AML-193 (cell line): ENCODE measurements around the gene EIF4E.
A peak's percentile ranks its signal among the peaks of the same experiment; 100 is the strongest.
"Not testable (repeated sequence)": the region's sequence is repeated elsewhere in the genome, so short reads cannot be mapped to it uniquely, and the experiment has no call there.

ENCODE experiments used
- DNase-seq, 2 experiments: peaks; one replicate each; lab custom pipeline; 2025; lab: John Stamatoyannopoulos, UW

The EIF4E gene

GRCh38 chr4:98873059-98873458 lies 55.9 kb downstream of the EIF4E start:
- no peak for DNase-seq

DNA sequence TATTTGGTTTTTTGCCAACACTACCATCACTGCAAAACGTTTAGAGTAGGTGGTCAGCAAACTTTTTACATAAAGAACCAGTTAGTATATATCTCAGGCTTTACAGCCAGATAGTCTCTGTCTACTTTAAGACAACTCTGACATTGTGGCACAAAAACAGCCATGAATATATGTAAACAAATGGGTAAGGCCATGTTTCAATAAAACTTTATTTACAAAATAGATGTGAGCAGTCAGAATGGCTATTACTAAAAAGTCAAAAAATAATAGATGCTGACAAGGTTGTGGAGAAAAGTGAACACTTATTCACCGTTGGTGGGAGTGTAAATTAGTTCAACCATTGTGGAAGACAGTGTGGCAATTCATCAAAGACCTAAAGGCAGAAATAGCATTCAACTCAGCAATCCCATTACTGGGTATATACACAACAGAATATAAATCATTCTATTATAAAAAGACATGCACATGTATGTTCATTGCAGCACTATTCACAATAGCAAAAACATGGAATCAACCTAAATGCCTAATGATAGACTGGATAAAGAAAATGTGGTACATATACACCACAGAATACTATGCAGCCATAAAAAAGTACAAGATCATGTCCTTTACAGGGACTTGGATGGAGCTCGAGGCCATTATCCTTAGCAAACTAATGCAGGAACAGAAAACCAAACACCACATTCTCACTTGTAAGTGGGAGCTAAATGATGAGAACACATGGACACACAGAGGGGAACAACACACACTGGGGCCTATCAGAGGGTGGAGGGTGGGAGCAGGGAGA lies 56.6 kb downstream of the EIF4E start:
- not testable (repeated sequence) for DNase-seq

GRCh38 chr4:98867648-98868047 lies 61.3 kb downstream of the EIF4E start:
- no peak for DNase-seq

DNA sequence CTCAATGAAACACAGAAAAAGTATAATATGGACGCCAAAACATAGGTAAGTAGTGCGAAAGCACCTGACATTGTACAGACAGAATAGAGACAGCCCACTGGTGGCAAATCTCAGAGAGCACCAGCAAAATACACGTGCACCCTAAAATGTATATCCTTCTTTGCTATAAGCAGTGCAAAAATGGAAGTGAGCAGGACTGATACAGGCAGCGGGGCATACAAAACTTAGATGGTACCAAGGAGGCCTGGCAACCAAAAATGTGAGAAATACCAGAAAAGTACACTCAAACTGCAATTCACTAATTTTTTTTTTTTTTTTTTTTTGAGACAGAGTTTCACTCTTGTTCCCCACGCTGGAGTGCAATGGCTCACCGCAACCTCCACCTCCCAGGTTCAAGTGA lies 63.9 kb downstream of the EIF4E start:
- no peak for DNase-seq

GRCh38 chr4:98864560-98864959 lies 64.4 kb downstream of the EIF4E start:
- no peak for DNase-seq

GRCh38 chr4:98862371-98862770 lies 66.6 kb downstream of the EIF4E start:
- no peak for DNase-seq

- no peak for DNase-seq
These were observed 67.6 kb downstream of the EIF4E start for GRCh38 chr4:98861100-98861884.

- DNase-seq: no peak
These were observed 77.1 kb downstream of the EIF4E start for GRCh38 chr4:98851806-98852205.

DNA sequence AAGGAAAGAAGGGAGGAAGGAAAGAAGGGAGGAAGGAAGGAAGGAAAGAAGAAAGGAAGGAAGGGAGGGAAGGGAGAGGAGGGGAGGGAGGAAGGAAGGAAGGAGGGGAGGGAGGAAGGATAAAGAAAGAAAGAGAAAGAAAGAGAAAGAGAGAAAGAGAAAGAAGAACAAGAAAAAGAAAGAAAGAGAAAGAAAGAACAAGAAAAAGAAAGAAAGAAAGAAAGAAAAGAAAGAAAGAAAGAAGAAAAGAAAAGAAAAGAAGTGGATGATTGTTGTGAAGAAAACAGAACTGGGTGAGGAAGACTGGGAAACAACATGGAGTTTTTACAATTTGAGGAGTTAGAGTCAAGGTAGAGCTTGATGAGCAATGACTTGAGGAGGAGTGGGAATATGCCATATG lies 78.0 kb downstream of the EIF4E start:
- no peak for DNase-seq

DNA sequence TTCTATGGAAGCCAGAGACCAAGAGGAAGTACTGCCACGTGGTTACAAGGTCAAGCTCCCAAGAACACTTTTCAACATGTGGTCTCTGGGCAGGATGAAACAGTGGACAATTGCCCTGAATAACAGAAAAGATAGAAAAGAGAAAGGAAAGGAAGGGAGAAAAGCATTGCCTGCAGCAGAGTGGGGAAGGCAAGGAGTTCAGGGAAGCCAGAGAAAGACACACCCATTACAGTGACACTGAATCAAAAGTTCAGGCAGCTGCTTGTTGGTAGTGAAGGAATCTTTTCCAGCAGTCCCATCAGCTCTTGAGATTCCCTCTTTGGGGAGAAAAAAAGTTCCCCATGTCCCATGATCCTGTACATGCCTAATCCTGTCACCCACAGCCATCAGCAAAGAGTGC lies 80.5 kb downstream of the EIF4E start:
- no peak for DNase-seq

GRCh38 chr4:98845960-98846359 lies 83.0 kb downstream of the EIF4E start:
- no peak for DNase-seq

- not testable (repeated sequence) for DNase-seq
These were observed 86.0 kb downstream of the EIF4E start for GRCh38 chr4:98842917-98843316.

DNA sequence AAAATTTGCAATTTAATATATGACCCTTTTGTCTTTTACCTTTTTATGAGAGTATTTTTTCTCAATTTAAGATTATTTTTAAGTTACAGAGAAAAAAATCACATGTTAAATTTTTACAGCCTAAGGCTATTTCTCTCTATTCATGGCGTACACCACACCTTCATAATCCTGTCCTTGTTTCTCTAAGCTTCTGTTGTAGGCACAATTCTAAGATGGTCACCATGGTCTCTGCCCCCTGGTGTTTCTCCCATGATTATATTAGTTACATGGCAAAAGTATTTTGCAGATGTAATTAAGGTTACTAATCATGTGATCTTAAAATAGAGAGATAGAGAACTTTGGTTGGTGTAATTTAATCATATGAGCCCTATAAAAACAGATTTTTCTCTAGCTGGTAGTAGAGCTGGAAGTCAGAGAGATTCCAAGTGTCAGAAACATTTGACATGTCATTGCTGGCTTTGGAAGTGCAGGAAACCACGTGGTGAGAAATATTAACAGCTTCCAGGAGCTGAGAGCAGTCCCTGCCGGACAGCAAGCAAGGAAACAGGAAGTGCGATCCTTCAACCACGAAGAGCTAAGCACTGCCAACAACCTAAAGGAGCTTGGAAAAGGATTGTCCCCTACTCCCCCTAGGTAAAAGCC lies 89.8 kb downstream of the EIF4E start:
- DNase-seq: peak in 1 of 2 experiments; percentile 1

GRCh38 chr4:98838531-98838930 lies 90.4 kb downstream of the EIF4E start:
- DNase-seq: no peak

DNA sequence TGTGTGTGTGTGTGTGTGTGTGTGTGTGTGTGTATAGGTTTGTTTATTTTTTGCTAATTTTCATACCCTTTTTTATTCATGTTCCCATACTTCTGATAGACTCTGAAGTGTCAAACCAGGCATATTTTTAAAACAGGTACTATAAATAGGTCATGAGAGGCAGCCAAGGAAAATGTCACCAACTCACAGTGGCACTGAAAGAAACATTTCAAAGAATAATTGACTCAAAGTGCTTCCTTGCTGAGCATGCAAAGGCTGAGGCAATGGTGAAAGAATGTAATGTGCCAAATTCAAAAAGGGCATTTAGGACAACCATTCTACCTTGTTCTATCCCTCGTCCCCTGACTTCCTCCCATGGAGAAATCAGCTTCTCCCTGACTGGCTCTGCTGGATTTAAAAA lies 95.5 kb downstream of the EIF4E start:
- DNase-seq: no peak

GRCh38 chr4:98831036-98831435 lies 97.9 kb downstream of the EIF4E start:
- not testable (repeated sequence) for DNase-seq
